Measurements from ENCODE around the gene ABCC11.

- TF ChIP-seq EZH2 (IDR thresholded peaks at IDR 0.05; ENCODE audit: low read depth, unreplicated experiment): no peak
- no peak for TF ChIP-seq ZNF114 (CRISPR knock-in tag; IDR thresholded peaks at IDR 0.05)
- TF ChIP-seq, protein P1, sequence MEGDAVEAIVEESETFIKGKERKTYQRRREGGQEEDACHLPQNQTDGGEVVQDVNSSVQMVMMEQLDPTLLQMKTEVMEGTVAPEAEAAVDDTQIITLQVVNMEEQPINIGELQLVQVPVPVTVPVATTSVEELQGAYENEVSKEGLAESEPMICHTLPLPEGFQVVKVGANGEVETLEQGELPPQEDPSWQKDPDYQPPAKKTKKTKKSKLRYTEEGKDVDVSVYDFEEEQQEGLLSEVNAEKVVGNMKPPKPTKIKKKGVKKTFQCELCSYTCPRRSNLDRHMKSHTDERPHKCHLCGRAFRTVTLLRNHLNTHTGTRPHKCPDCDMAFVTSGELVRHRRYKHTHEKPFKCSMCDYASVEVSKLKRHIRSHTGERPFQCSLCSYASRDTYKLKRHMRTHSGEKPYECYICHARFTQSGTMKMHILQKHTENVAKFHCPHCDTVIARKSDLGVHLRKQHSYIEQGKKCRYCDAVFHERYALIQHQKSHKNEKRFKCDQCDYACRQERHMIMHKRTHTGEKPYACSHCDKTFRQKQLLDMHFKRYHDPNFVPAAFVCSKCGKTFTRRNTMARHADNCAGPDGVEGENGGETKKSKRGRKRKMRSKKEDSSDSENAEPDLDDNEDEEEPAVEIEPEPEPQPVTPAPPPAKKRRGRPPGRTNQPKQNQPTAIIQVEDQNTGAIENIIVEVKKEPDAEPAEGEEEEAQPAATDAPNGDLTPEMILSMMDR (conservative IDR thresholded peaks at IDR 0.05; ENCODE audit: low read depth in 2 of 2): no peak
- no peak for TF ChIP-seq EZH2phosphoT487 (IDR thresholded peaks at IDR 0.05; ENCODE audit: unreplicated experiment)
- TF ChIP-seq ETS1 (IDR thresholded peaks at IDR 0.05): no peak
- no peak for TF ChIP-seq POLR2AphosphoS5 (IDR thresholded peaks at IDR 0.05; ENCODE audit: low read depth)
- TF ChIP-seq REST (IDR thresholded peaks at IDR 0.05; ENCODE audit: unreplicated experiment): no peak
- no peak for TF ChIP-seq ZNF331 (CRISPR knock-in tag; IDR thresholded peaks at IDR 0.05; ENCODE audit: low read depth)
- TF ChIP-seq STAT1 (IDR thresholded peaks at IDR 0.05; ENCODE audit: unreplicated experiment): no peak
- TF ChIP-seq JUNB (IDR thresholded peaks at IDR 0.05; ENCODE audit: unreplicated experiment): no peak
- no peak for TF ChIP-seq CREB1 (CRISPR knock-in tag; IDR thresholded peaks at IDR 0.05; ENCODE audit: low read depth)
Observed at GRCh38 chr16:48235556-48236136, 11.7 kb downstream of the ABCC11 start.
